Liver (tissue), 9 donors: ENCODE measurements around the gene KANK4. TPM values are rescaled to one million over a fixed set of nuclear protein-coding genes. Genes with fewer than 3 reads are reported as not detected.

ENCODE experiments used
- DNase-seq: peaks from one replicate; pipeline ENCODE4 v3.0.0-alpha.2; 2017; ENCODE audit warnings: low spot score
- H3K27ac ChIP-seq, 2 donors: one replicate each; pipeline ENCODE4 v1.7.0; 2013; ENCODE audit warnings: inconsistent platforms in 2 of 2, low read length in 2 of 2, control low read depth in 1 of 2, low read depth in 1 of 2, mild to moderate bottlenecking in 1 of 2
- H3K27me3 ChIP-seq, 4 donors: one replicate each; pipeline versions ENCODE4 v1.6.1 to v1.7.0; 2013; ENCODE audit warnings: low read length in 3 of 4, inconsistent platforms in 1 of 4, mild to moderate bottlenecking in 1 of 4, moderate library complexity in 1 of 4; ENCODE audit not compliant: control insufficient read depth in 4 of 4, insufficient read depth in 4 of 4
- H3K36me3 ChIP-seq, 4 donors: one replicate each; pipeline versions ENCODE4 v1.6.1 to v1.7.0; 2013; ENCODE audit warnings: low read length in 3 of 4, mild to moderate bottlenecking in 3 of 4, low read depth in 1 of 4, moderate library complexity in 1 of 4; ENCODE audit not compliant: control insufficient read depth in 4 of 4, insufficient read depth in 3 of 4
- H3K4me1 ChIP-seq, 4 donors: one replicate each; pipeline versions ENCODE4 v1.6.1 to v1.7.0; 2013; ENCODE audit warnings: low read length in 3 of 4, mild to moderate bottlenecking in 3 of 4, moderate library complexity in 1 of 4; ENCODE audit not compliant: control insufficient read depth in 4 of 4, insufficient read depth in 4 of 4
- H3K4me3 ChIP-seq, 3 donors: one replicate each; pipeline versions ENCODE4 v1.6.1 to v1.7.0; 2013; ENCODE audit warnings: low read length in 3 of 3, control low read depth in 1 of 3, low read depth in 1 of 3, mild to moderate bottlenecking in 1 of 3
- H3K9ac ChIP-seq, 2 donors: one replicate each; pipeline ENCODE4 v1.7.0; 2013; ENCODE audit warnings: low read length in 2 of 2, mild to moderate bottlenecking in 2 of 2, moderate library complexity in 2 of 2, control low read depth in 1 of 2, low read depth in 1 of 2
- H3K9me3 ChIP-seq, 4 donors: one replicate each; pipeline versions ENCODE4 v1.6.1 to v1.7.0; 2013; ENCODE audit warnings: low read length in 3 of 4; ENCODE audit not compliant: control insufficient read depth in 4 of 4
- ATF3 ChIP-seq: IDR thresholded peaks from 2 replicates; pipeline ENCODE4 v1.6.1; 2016; ENCODE audit warnings: antibody characterized with exemption
- CTCF ChIP-seq: fragments of 150-350 bp; IDR thresholded peaks from 2 replicates; pipeline ENCODE4 v1.5.1; 2017; ENCODE audit warnings: improper control_type of control experiment, low read depth, low read length; ENCODE audit not compliant: missing input control
- EGR1 ChIP-seq, 2 donors: IDR thresholded peaks; 2 replicates each; pipeline ENCODE4 v1.6.1; 2016 to 2018; ENCODE audit warnings: antibody characterized with exemption in 2 of 2, low read depth in 2 of 2
- FOXA1 ChIP-seq: IDR thresholded peaks from 2 replicates; pipeline ENCODE4 v1.6.1; 2016; ENCODE audit warnings: antibody characterized with exemption
- FOXA2 ChIP-seq: IDR thresholded peaks from 2 replicates; pipeline ENCODE4 v1.6.1; 2016; ENCODE audit warnings: antibody characterized with exemption
- GABPA ChIP-seq, 2 donors: IDR thresholded peaks in 1 of 2; conservative IDR thresholded peaks in 1 of 2; 2 replicates each; pipeline ENCODE4 v1.6.1; 2016; ENCODE audit warnings: antibody characterized with exemption in 2 of 2, mild to moderate bottlenecking in 1 of 2, moderate library complexity in 1 of 2
- HNF4A ChIP-seq, 2 donors: conservative IDR thresholded peaks; 2 replicates each; pipeline ENCODE4 v1.6.1; 2016; ENCODE audit warnings: antibody characterized with exemption in 2 of 2, mild to moderate bottlenecking in 2 of 2
- HNF4G ChIP-seq: IDR thresholded peaks from 2 replicates; pipeline ENCODE4 v1.6.1; 2016; ENCODE audit warnings: antibody characterized with exemption
- JUND ChIP-seq, 2 donors: IDR thresholded peaks; 2 replicates each; pipeline ENCODE4 v1.6.1; 2016; ENCODE audit warnings: antibody characterized with exemption in 2 of 2
- MAX ChIP-seq: IDR thresholded peaks from 2 replicates; pipeline ENCODE4 v1.6.1; 2016; ENCODE audit warnings: antibody characterized with exemption
- RAD21 ChIP-seq, 2 donors: IDR thresholded peaks; 2 replicates each; pipeline ENCODE4 v1.6.1; 2016; ENCODE audit warnings: antibody characterized with exemption in 2 of 2, mild to moderate bottlenecking in 2 of 2
- REST ChIP-seq: IDR thresholded peaks from 2 replicates; pipeline ENCODE4 v1.6.1; 2016; ENCODE audit warnings: antibody characterized with exemption, mild to moderate bottlenecking
- SP1 ChIP-seq: IDR thresholded peaks from 2 replicates; pipeline ENCODE4 v1.6.1; 2018; ENCODE audit warnings: antibody characterized with exemption, mild to moderate bottlenecking
- TAF1 ChIP-seq: conservative IDR thresholded peaks from 2 replicates; pipeline ENCODE4 v1.6.1; 2016; ENCODE audit warnings: antibody characterized with exemption, mild to moderate bottlenecking
- YY1 ChIP-seq: IDR thresholded peaks from 2 replicates; pipeline ENCODE4 v1.6.1; 2016; ENCODE audit warnings: antibody characterized with exemption, mild to moderate bottlenecking
- WGBS: extraction: QIAGEN DNeasy Blood & Tissue Kit; methylation state at CpG from one replicate; pipeline ENCODE4 v1.1.7; 2013; 5-methylcytosine and 5-hydroxymethylcytosine counted together
- polyA plus RNA-seq, 2 donors: library from polyadenylated mRNA; stranded (reverse) in 1 of 2; unstranded in 1 of 2; fragments of 200-250 nt in 1 of 2; fragments of >200 nt in 1 of 2; fragmentation: Nextera tagmentation in 1 of 2; extraction: Ambion mirVana in 1 of 2; gene quantifications; one replicate each; pipeline versions ENCODE4 v1.2.1 to v1.2.3, GENCODE V29; 2013 to 2015
- total RNA-seq, 2 donors: library from RNA; depleted of rRNA; stranded (reverse); fragments of >200 nt; gene quantifications; one replicate each; pipeline ENCODE4 v1.2.3, GENCODE V29; 2014
- donor health status: healthy.
- donor health status: healthy.
- donor health status: healthy.
- donor health status: healthy.
- donor health status: healthy.

Gene KANK4
- total and polyA plus RNA-seq, 4 donors, result 0.58 to 4.6 (median 1.1) TPM

GRCh38 chr1:62234688-62235087, 84.5 kb downstream of the KANK4 start:
- Histone ChIP-seq H3K4me1 (peaks cover 0 to 3% (median 0%) of the 10 kb centered on the region in 4 donors), H3K36me3 (no peaks in the 10 kb centered on the region), H3K27me3 (no peaks in the 10 kb centered on the region), H3K9ac (no peak overlapping the region), H3K9me3 (no peaks in the 10 kb centered on the region), H3K4me3 (no peak overlapping the region), H3K27ac (no peak overlapping the region)
- no peak for TF ChIP-seq REST
- TF ChIP-seq CTCF, result no peak
- no peak for TF ChIP-seq ATF3
- TF ChIP-seq TAF1, result no peak
- no peak for TF ChIP-seq YY1
- no peak for TF ChIP-seq SP1
- no peak for TF ChIP-seq FOXA1
- TF ChIP-seq EGR1 (IDR thresholded peaks at IDR 0.05; ENCODE audit: low read depth in 2 of 2), result no peak
- no peak for TF ChIP-seq RAD21 (IDR thresholded peaks at IDR 0.05)
- no peak for TF ChIP-seq JUND (IDR thresholded peaks at IDR 0.05)
- no peak for TF ChIP-seq MAX
- TF ChIP-seq HNF4A (conservative IDR thresholded peaks at IDR 0.05), result no peak
- TF ChIP-seq FOXA2, result no peak
- TF ChIP-seq HNF4G, result no peak
- no peak for TF ChIP-seq GABPA (IDR thresholded peaks at IDR 0.05 in 1 of 2, conservative IDR thresholded peaks at IDR 0.05 in 1 of 2)
- WGBS, result 72% methylated on average over 6 of the region's 6 CpGs
- DNase-seq, result no peak

- 89% methylated on average over 7 of the region's 7 CpGs for WGBS
- Histone ChIP-seq H3K36me3 (no peaks in the 10 kb centered on the region), H3K27ac (no peak overlapping the region), H3K4me1 (peaks cover 0 to 3% (median 0%) of the 10 kb centered on the region in 4 donors), H3K27me3 (no peaks in the 10 kb centered on the region), H3K9me3 (no peaks in the 10 kb centered on the region), H3K4me3 (no peak overlapping the region), H3K9ac (no peak overlapping the region)
- TF ChIP-seq FOXA2 (no peak), MAX (no peak), TAF1 (no peak), SP1 (no peak), YY1 (no peak)
- DNase-seq, result no peak
Measured at GRCh38 chr1:62233926-62234450, 85.2 kb downstream of the KANK4 start.
